ENCODE results near the gene ESD.

DNA sequence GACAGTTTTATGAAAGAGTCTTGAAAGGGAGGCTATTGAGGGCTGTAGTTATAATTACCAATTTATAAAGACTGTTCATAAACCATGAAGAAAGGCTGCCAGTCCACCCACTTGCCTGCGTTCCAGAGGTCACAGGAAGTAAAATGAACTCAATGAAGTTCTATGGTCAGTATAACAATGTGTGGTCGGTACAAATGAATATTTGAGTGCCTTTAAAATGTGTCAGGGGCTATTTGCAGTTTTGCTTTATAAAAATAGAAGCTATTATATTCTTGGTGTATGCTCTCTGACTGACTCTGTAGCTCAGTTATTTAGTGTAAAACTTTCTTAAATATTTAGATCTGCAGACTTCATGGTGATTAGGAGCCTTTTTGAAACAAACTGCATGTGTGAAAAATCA is 47.0 kb downstream of the ESD start:
- TF ChIP-seq, protein P1, sequence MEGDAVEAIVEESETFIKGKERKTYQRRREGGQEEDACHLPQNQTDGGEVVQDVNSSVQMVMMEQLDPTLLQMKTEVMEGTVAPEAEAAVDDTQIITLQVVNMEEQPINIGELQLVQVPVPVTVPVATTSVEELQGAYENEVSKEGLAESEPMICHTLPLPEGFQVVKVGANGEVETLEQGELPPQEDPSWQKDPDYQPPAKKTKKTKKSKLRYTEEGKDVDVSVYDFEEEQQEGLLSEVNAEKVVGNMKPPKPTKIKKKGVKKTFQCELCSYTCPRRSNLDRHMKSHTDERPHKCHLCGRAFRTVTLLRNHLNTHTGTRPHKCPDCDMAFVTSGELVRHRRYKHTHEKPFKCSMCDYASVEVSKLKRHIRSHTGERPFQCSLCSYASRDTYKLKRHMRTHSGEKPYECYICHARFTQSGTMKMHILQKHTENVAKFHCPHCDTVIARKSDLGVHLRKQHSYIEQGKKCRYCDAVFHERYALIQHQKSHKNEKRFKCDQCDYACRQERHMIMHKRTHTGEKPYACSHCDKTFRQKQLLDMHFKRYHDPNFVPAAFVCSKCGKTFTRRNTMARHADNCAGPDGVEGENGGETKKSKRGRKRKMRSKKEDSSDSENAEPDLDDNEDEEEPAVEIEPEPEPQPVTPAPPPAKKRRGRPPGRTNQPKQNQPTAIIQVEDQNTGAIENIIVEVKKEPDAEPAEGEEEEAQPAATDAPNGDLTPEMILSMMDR (IDR thresholded peaks at IDR 0.05 in 4 of 5, conservative IDR thresholded peaks at IDR 0.05 in 1 of 5), result no peak
- no peak for TF ChIP-seq POLR2A (IDR thresholded peaks at IDR 0.05)

Measured in gastrocnemius medialis (tissue), 4 donors.